Endothelial cell (in vitro differentiated cells): Measurements from ENCODE around the gene COL24A1. TPM values are rescaled to one million over a fixed set of nuclear protein-coding genes. Genes with fewer than 3 reads are reported as not detected.

Source experiments
- DNase-seq: peaks from one replicate; pipeline ENCODE4 v3.0.0; 2021; ENCODE audit warnings: low spot score
- H3K27ac Mint-ChIP-seq: one replicate; pipeline ENCODE4 v1.8.0; 2021; ENCODE audit warnings: mixed read lengths, inconsistent platforms; ENCODE audit not compliant: unreplicated experiment
- H3K27me3 Mint-ChIP-seq: one replicate; pipeline ENCODE4 v1.8.0; 2021; ENCODE audit warnings: mild to moderate bottlenecking, moderate library complexity, mixed read lengths, inconsistent platforms; ENCODE audit not compliant: unreplicated experiment
- H3K36me3 Mint-ChIP-seq: one replicate; pipeline ENCODE4 v1.8.0; 2021; ENCODE audit warnings: mild to moderate bottlenecking, low read depth, mixed read lengths, inconsistent platforms; ENCODE audit not compliant: unreplicated experiment
- H3K4me1 Mint-ChIP-seq: one replicate; pipeline ENCODE4 v1.8.0; 2021; ENCODE audit warnings: mild to moderate bottlenecking, mixed read lengths, inconsistent platforms; ENCODE audit not compliant: unreplicated experiment
- H3K4me3 Mint-ChIP-seq: one replicate; pipeline ENCODE4 v1.8.0; 2021; ENCODE audit warnings: mild to moderate bottlenecking, mixed read lengths, inconsistent platforms; ENCODE audit not compliant: unreplicated experiment
- H3K9me3 Mint-ChIP-seq: one replicate; pipeline ENCODE4 v1.8.0; 2021; ENCODE audit warnings: mixed read lengths, inconsistent platforms; ENCODE audit not compliant: unreplicated experiment
- CTCF ChIP-seq: fragments of 200-600 bp; sonication (generic); IDR thresholded peaks from one replicate; pipeline ENCODE4 v1.5.0; 2021; ENCODE audit warnings: antibody characterized with exemption; ENCODE audit not compliant: unreplicated experiment
- long read RNA-seq: library from polyadenylated mRNA; unstranded; transcript quantifications from one replicate; pipeline ENCODE4 v2.0.0, GENCODE V29; 2020; ENCODE audit not compliant: unreplicated experiment
- total RNA-seq: library from RNA; stranded (reverse); fragmentation: NEBNext Ultra II Directional; extraction: Animal tissue kit (Norgen Biotek cat#: 25700); gene quantifications from one replicate; pipeline ENCODE4 v1.2.1, GENCODE V29; 2021; ENCODE audit not compliant: unreplicated experiment

The COL24A1 gene
- total RNA-seq: 0.74 TPM
- long read RNA-seq: 0 reads

- DNase-seq: peak; percentile 52
- TF ChIP-seq CTCF: no peak
- H3K27ac Mint-ChIP-seq: peak within 1 kb of the TSS; percentile 33
- H3K4me3 Mint-ChIP-seq: peak within 1 kb of the TSS; percentile 81
- H3K27me3 Mint-ChIP-seq: peaks cover 11% of the 10 kb centered on the region
- no peaks in the 10 kb centered on the region for H3K9me3 Mint-ChIP-seq
- H3K4me1 Mint-ChIP-seq: peaks cover 9% of the 10 kb centered on the region
- H3K36me3 Mint-ChIP-seq: peaks cover 6% of the 10 kb centered on the region
Observed at GRCh38 chr1:86156566-86157455, at the start of gene COL24A1. Gene COL24A1, minus strand, starts transcription at chr1:86156772. Its CDS starts 376 bp downstream, at chr1:86156396.

GRCh38 chr1:86205741-86206140 lies 49.2 kb upstream of the COL24A1 start:
- Mint-ChIP-seq H3K27ac (no peak overlapping the region), H3K36me3 (no peaks in the 10 kb centered on the region), H3K9me3 (no peaks in the 10 kb centered on the region), H3K27me3 (no peaks in the 10 kb centered on the region), H3K4me3 (no peak overlapping the region), H3K4me1 (no peaks in the 10 kb centered on the region)
- TF ChIP-seq CTCF: no peak
- DNase-seq: no peak

GRCh38 chr1:86202552-86203340 lies 46.2 kb upstream of the COL24A1 start:
- Mint-ChIP-seq H3K27me3 (no peaks in the 10 kb centered on the region), H3K27ac (no peak overlapping the region), H3K36me3 (no peaks in the 10 kb centered on the region), H3K4me1 (no peaks in the 10 kb centered on the region), H3K4me3 (no peak overlapping the region), H3K9me3 (no peaks in the 10 kb centered on the region)
- no peak for TF ChIP-seq CTCF
- DNase-seq: no peak

GRCh38 chr1:86201311-86201710 lies 44.7 kb upstream of the COL24A1 start:
- Mint-ChIP-seq H3K4me3 (no peak overlapping the region), H3K4me1 (no peaks in the 10 kb centered on the region), H3K27ac (no peak overlapping the region), H3K36me3 (no peaks in the 10 kb centered on the region), H3K9me3 (no peaks in the 10 kb centered on the region), H3K27me3 (no peaks in the 10 kb centered on the region)
- DNase-seq: no peak
- no peak for TF ChIP-seq CTCF
